ENCODE data around the gene RBM39. TPM values are rescaled to one million over a fixed set of nuclear protein-coding genes. Genes with fewer than 3 reads are reported as not detected.
"Not testable (repeated sequence)": the region's sequence is repeated elsewhere in the genome, so short reads cannot be mapped to it uniquely, and the experiment has no call there.

The RBM39 gene
- total and polyA plus RNA-seq, 2 donors = 449 to 830 TPM

GRCh38 chr20:35697696-35698297, 44.3 kb downstream of the RBM39 start:
- Histone ChIP-seq H3K4me3 (ENCODE audit: low read length in 2 of 2) (no peak overlapping the region), H3K27ac (ENCODE audit: low read depth in 1 of 2, low read length in 1 of 2) (no peak overlapping the region), H3K36me3 (ENCODE audit: control insufficient read depth in 2 of 2, insufficient read depth in 2 of 2, low read length in 1 of 2) (peaks cover 19 to 34% of the 10 kb centered on the region in 2 donors), H3K4me1 (ENCODE audit: control insufficient read depth in 2 of 2, insufficient read depth in 2 of 2, low read length in 2 of 2) (peaks cover 8 to 13% of the 10 kb centered on the region in 2 donors), H3K9me3 (ENCODE audit: control insufficient read depth in 2 of 2, insufficient read depth in 1 of 2, low read length in 1 of 2) (no peaks in the 10 kb centered on the region), H3K27me3 (ENCODE audit: control insufficient read depth in 2 of 2, insufficient read depth in 1 of 2, low read length in 1 of 2) (no peaks in the 10 kb centered on the region)
- DNase-seq (ENCODE audit: low read depth in 6 of 9, low spot score in 9 of 9) = no peak
- 94% methylated on average over 9 of the region's 9 CpGs for WGBS

- no peak for DNase-seq (ENCODE audit: low read depth in 6 of 9, low spot score in 9 of 9)
- Histone ChIP-seq H3K9me3 (ENCODE audit: control insufficient read depth in 2 of 2, insufficient read depth in 1 of 2, low read length in 1 of 2) (no peaks in the 10 kb centered on the region), H3K36me3 (ENCODE audit: control insufficient read depth in 2 of 2, insufficient read depth in 2 of 2, low read length in 1 of 2) (peaks cover 12 to 18% of the 10 kb centered on the region in 2 donors), H3K27ac (ENCODE audit: low read depth in 1 of 2, low read length in 1 of 2) (no peak overlapping the region), H3K4me3 (ENCODE audit: low read length in 2 of 2) (no peak overlapping the region), H3K4me1 (ENCODE audit: control insufficient read depth in 2 of 2, insufficient read depth in 2 of 2, low read length in 2 of 2) (peaks cover 8 to 13% of the 10 kb centered on the region in 2 donors), H3K27me3 (ENCODE audit: control insufficient read depth in 2 of 2, insufficient read depth in 1 of 2, low read length in 1 of 2) (no peaks in the 10 kb centered on the region)
- 97% methylated on average over 4 of the region's 4 CpGs for WGBS
Measured at GRCh38 chr20:35695978-35696377, 46.1 kb downstream of the RBM39 start.

- Histone ChIP-seq H3K9me3 (ENCODE audit: control insufficient read depth in 2 of 2, insufficient read depth in 1 of 2, low read length in 1 of 2) (no peaks in the 10 kb centered on the region), H3K4me3 (ENCODE audit: low read length in 2 of 2) (no peak overlapping the region), H3K36me3 (ENCODE audit: control insufficient read depth in 2 of 2, insufficient read depth in 2 of 2, low read length in 1 of 2) (peaks cover 13 to 19% of the 10 kb centered on the region in 2 donors), H3K4me1 (ENCODE audit: control insufficient read depth in 2 of 2, insufficient read depth in 2 of 2, low read length in 2 of 2) (peaks cover 8 to 9% of the 10 kb centered on the region in 2 donors), H3K27ac (ENCODE audit: low read depth in 1 of 2, low read length in 1 of 2) (no peak overlapping the region), H3K27me3 (ENCODE audit: control insufficient read depth in 2 of 2, insufficient read depth in 1 of 2, low read length in 1 of 2) (no peaks in the 10 kb centered on the region)
- DNase-seq (ENCODE audit: low read depth in 6 of 9, low spot score in 9 of 9) = no peak
- WGBS = 93% methylated on average over 2 of the region's 2 CpGs
Measured at GRCh38 chr20:35695245-35695749, 46.8 kb downstream of the RBM39 start.

GRCh38 chr20:35690265-35690664, 51.8 kb downstream of the RBM39 start:
- Histone ChIP-seq H3K27me3 (ENCODE audit: control insufficient read depth in 2 of 2, insufficient read depth in 1 of 2, low read length in 1 of 2) (no peaks in the 10 kb centered on the region), H3K4me1 (ENCODE audit: control insufficient read depth in 2 of 2, insufficient read depth in 2 of 2, low read length in 2 of 2) (no peaks in the 10 kb centered on the region), H3K9me3 (ENCODE audit: control insufficient read depth in 2 of 2, insufficient read depth in 1 of 2, low read length in 1 of 2) (no peaks in the 10 kb centered on the region), H3K27ac (ENCODE audit: low read depth in 1 of 2, low read length in 1 of 2) (no peak overlapping the region), H3K36me3 (ENCODE audit: control insufficient read depth in 2 of 2, insufficient read depth in 2 of 2, low read length in 1 of 2) (peaks cover 34 to 43% of the 10 kb centered on the region in 2 donors), H3K4me3 (ENCODE audit: low read length in 2 of 2) (no peak overlapping the region)
- DNase-seq (ENCODE audit: low read depth in 6 of 9, low spot score in 9 of 9) = no peak
- 98% methylated on average over 4 of the region's 4 CpGs for WGBS

- not testable (repeated sequence) for DNase-seq (ENCODE audit: low read depth in 6 of 9, low spot score in 9 of 9); H3K9me3 ChIP-seq (ENCODE audit: control insufficient read depth in 2 of 2, insufficient read depth in 1 of 2, low read length in 1 of 2); H3K27me3 ChIP-seq (ENCODE audit: control insufficient read depth in 2 of 2, insufficient read depth in 1 of 2, low read length in 1 of 2); H3K4me1 ChIP-seq (ENCODE audit: control insufficient read depth in 2 of 2, insufficient read depth in 2 of 2, low read length in 2 of 2); H3K27ac ChIP-seq (ENCODE audit: low read depth in 1 of 2, low read length in 1 of 2); H3K4me3 ChIP-seq (ENCODE audit: low read length in 2 of 2)
- H3K36me3 ChIP-seq (ENCODE audit: control insufficient read depth in 2 of 2, insufficient read depth in 2 of 2, low read length in 1 of 2) = peaks cover 30 to 34% of the 10 kb centered on the region in 2 donors
- 97% methylated on average over 11 of the region's 11 CpGs for WGBS
Measured at GRCh38 chr20:35686872-35687271, 55.2 kb downstream of the RBM39 start.

- H3K27ac ChIP-seq (ENCODE audit: low read depth in 1 of 2, low read length in 1 of 2); H3K9me3 ChIP-seq (ENCODE audit: control insufficient read depth in 2 of 2, insufficient read depth in 1 of 2, low read length in 1 of 2); H3K4me3 ChIP-seq (ENCODE audit: low read length in 2 of 2); DNase-seq (ENCODE audit: low read depth in 6 of 9, low spot score in 9 of 9); H3K27me3 ChIP-seq (ENCODE audit: control insufficient read depth in 2 of 2, insufficient read depth in 1 of 2, low read length in 1 of 2); H3K4me1 ChIP-seq (ENCODE audit: control insufficient read depth in 2 of 2, insufficient read depth in 2 of 2, low read length in 2 of 2): not testable (repeated sequence)
- H3K36me3 ChIP-seq (ENCODE audit: control insufficient read depth in 2 of 2, insufficient read depth in 2 of 2, low read length in 1 of 2) = peaks cover 25 to 32% of the 10 kb centered on the region in 2 donors
- 98% methylated on average over 9 of the region's 9 CpGs for WGBS
Measured at GRCh38 chr20:35685368-35685767, 56.7 kb downstream of the RBM39 start.

GRCh38 chr20:35681960-35682359, 60.1 kb downstream of the RBM39 start:
- no peak overlapping the region for H3K27ac ChIP-seq (ENCODE audit: low read depth in 1 of 2, low read length in 1 of 2)
- H3K9me3 ChIP-seq (ENCODE audit: control insufficient read depth in 2 of 2, insufficient read depth in 1 of 2, low read length in 1 of 2) = no peaks in the 10 kb centered on the region
- peaks cover 4 to 14% of the 10 kb centered on the region in 2 donors for H3K36me3 ChIP-seq (ENCODE audit: control insufficient read depth in 2 of 2, insufficient read depth in 2 of 2, low read length in 1 of 2)
- H3K4me1 ChIP-seq (ENCODE audit: control insufficient read depth in 2 of 2, insufficient read depth in 2 of 2, low read length in 2 of 2) = no peaks in the 10 kb centered on the region
- H3K4me3 ChIP-seq (ENCODE audit: low read length in 2 of 2) = no peak overlapping the region
- no peaks in the 10 kb centered on the region for H3K27me3 ChIP-seq (ENCODE audit: control insufficient read depth in 2 of 2, insufficient read depth in 1 of 2, low read length in 1 of 2)
- 99% methylated on average over 1 of the region's 1 CpG for WGBS
- DNase-seq (ENCODE audit: low read depth in 6 of 9, low spot score in 9 of 9) = no peak

- Histone ChIP-seq H3K4me3 (ENCODE audit: low read length in 2 of 2) (no peak overlapping the region), H3K9me3 (ENCODE audit: control insufficient read depth in 2 of 2, insufficient read depth in 1 of 2, low read length in 1 of 2) (no peaks in the 10 kb centered on the region), H3K4me1 (ENCODE audit: control insufficient read depth in 2 of 2, insufficient read depth in 2 of 2, low read length in 2 of 2) (no peaks in the 10 kb centered on the region), H3K36me3 (ENCODE audit: control insufficient read depth in 2 of 2, insufficient read depth in 2 of 2, low read length in 1 of 2) (peaks cover 3 to 12% of the 10 kb centered on the region in 2 donors), H3K27ac (ENCODE audit: low read depth in 1 of 2, low read length in 1 of 2) (no peak overlapping the region), H3K27me3 (ENCODE audit: control insufficient read depth in 2 of 2, insufficient read depth in 1 of 2, low read length in 1 of 2) (no peaks in the 10 kb centered on the region)
- 51% methylated on average over 4 of the region's 4 CpGs for WGBS
- no peak for DNase-seq (ENCODE audit: low read depth in 6 of 9, low spot score in 9 of 9)
Measured at GRCh38 chr20:35680452-35681183, 61.4 kb downstream of the RBM39 start.

GRCh38 chr20:35674921-35675320, 67.1 kb downstream of the RBM39 start:
- Histone ChIP-seq H3K4me3 (ENCODE audit: low read length in 2 of 2) (no peak overlapping the region), H3K9me3 (ENCODE audit: control insufficient read depth in 2 of 2, insufficient read depth in 1 of 2, low read length in 1 of 2) (no peaks in the 10 kb centered on the region), H3K4me1 (ENCODE audit: control insufficient read depth in 2 of 2, insufficient read depth in 2 of 2, low read length in 2 of 2) (no peaks in the 10 kb centered on the region), H3K27ac (ENCODE audit: low read depth in 1 of 2, low read length in 1 of 2) (no peak overlapping the region), H3K27me3 (ENCODE audit: control insufficient read depth in 2 of 2, insufficient read depth in 1 of 2, low read length in 1 of 2) (no peaks in the 10 kb centered on the region), H3K36me3 (ENCODE audit: control insufficient read depth in 2 of 2, insufficient read depth in 2 of 2, low read length in 1 of 2) (peaks cover 27 to 35% of the 10 kb centered on the region in 2 donors)
- WGBS = over 99% methylated on average over 8 of the region's 8 CpGs
- DNase-seq (ENCODE audit: low read depth in 6 of 9, low spot score in 9 of 9) = no peak

Data from thymus (tissue), 11 donors.